Measurements from ENCODE around the gene CBX7. TPM values are rescaled to one million over a fixed set of nuclear protein-coding genes. Genes with fewer than 3 reads are reported as not detected.

Gene CBX7
- total and polyA plus RNA-seq, 2 of the 4 experiments (the other 2 are of a cell fraction): 0.90 to 3.6 TPM

DNA sequence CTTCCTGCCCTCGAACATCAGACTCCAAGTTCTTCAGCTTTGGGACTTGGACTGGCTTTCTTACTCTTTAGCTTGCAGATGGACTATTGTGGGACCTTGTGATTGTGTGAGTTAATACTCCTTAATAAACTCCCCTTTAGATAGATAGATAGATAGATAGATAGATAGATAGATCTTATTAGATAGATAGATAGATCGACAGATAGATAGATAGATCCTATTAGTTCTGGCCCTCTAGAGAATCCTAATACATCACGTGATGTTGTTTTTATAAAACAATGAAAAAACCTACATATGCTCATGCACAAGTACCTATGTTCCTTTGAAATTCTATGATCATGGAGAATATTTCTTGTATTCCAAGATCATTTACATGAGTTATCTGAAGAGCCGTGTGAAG, 31.5 kb downstream of the CBX7 start:
- dilution Hi-C loops (cut with HindIII; ENCODE audit: low sequenced_read_pairs, unreplicated experiment): no loop called here
- BruUV-seq (replicated peaks): no TSS peak
- POLR2A ChIA-PET (ENCODE audit: unreplicated experiment): no interaction called here

More for the DNA sequence above, 31.5 kb downstream of the CBX7 start:
- DNase-seq: no peak
- no peak overlapping the region for H2BK15ac ChIP-seq (ENCODE audit: low read depth, low read length)
- H3K14ac ChIP-seq (replicated peaks; ENCODE audit: low read depth, low read length): no peak overlapping the region
- no peak overlapping the region for H4K8ac ChIP-seq (ENCODE audit: low read depth in 2 of 2, low read length in 2 of 2)
- H3K4me2 ChIP-seq (ENCODE audit: low read depth, low read length): no peak overlapping the region
- H2AK5ac ChIP-seq (ENCODE audit: low read depth, low read length): no peak overlapping the region
- H2BK120ac ChIP-seq (ENCODE audit: low read depth, low read length): no peak overlapping the region
- no peaks in the 10 kb centered on the region for H4K20me1 ChIP-seq (ENCODE audit: insufficient read depth, low read length)
- H3K27me3 ChIP-seq (ENCODE audit: control insufficient read depth, insufficient read depth, low read length): peaks cover 19% of the 10 kb centered on the region
- no peaks in the 10 kb centered on the region for H3K9me3 ChIP-seq (ENCODE audit: control insufficient read depth, insufficient read depth, low read length)
- H2AFZ ChIP-seq (replicated peaks; ENCODE audit: low read length, poor library complexity): no peak overlapping the region
- H4K91ac ChIP-seq (ENCODE audit: insufficient read depth, low read depth, low read length): no peak overlapping the region
- no peak overlapping the region for H2BK5ac ChIP-seq (ENCODE audit: low read depth, low read length, poor library complexity, severe bottlenecking)
- no peaks in the 10 kb centered on the region for H3K79me1 ChIP-seq (ENCODE audit: low read depth in 1 of 2, low read length in 2 of 2)
- no peak overlapping the region for H3K56ac ChIP-seq (ENCODE audit: extremely low read depth, insufficient read depth, low read length)
- H2BK20ac ChIP-seq (ENCODE audit: low read depth, low read length): no peak overlapping the region
- no peak overlapping the region for H3K27ac ChIP-seq (ENCODE audit: insufficient read depth, low read length)
- no peak overlapping the region for H3K18ac ChIP-seq (ENCODE audit: low read depth, low read length)
- WGBS, 2 experiments (ENCODE audit: extremely low coverage in 2 of 2, insufficient read length in 1 of 2): no CpG with 5 or more reads among the region's 4 CpGs
- no peak overlapping the region for H3K23ac ChIP-seq (ENCODE audit: low read depth, low read length)
- no peak overlapping the region for H2AK9ac ChIP-seq (replicated peaks; ENCODE audit: low read depth, low read length, poor library complexity)
- no peak overlapping the region for H3K9ac ChIP-seq (ENCODE audit: low read depth, low read length)
- TF ChIP-seq POLR2A (IDR thresholded peaks at IDR 0.05; ENCODE audit: low read depth, low read length): no peak
- TF ChIP-seq CEBPB (IDR thresholded peaks at IDR 0.05; ENCODE audit: low read depth, low read length): no peak
- no peak for TF ChIP-seq MXI1 (IDR thresholded peaks at IDR 0.05; ENCODE audit: borderline replicate concordance, low read depth, low read length)
- TF ChIP-seq BHLHE40 (IDR thresholded peaks at IDR 0.05; ENCODE audit: low read depth, low read length): no peak
- TF ChIP-seq, protein P1, sequence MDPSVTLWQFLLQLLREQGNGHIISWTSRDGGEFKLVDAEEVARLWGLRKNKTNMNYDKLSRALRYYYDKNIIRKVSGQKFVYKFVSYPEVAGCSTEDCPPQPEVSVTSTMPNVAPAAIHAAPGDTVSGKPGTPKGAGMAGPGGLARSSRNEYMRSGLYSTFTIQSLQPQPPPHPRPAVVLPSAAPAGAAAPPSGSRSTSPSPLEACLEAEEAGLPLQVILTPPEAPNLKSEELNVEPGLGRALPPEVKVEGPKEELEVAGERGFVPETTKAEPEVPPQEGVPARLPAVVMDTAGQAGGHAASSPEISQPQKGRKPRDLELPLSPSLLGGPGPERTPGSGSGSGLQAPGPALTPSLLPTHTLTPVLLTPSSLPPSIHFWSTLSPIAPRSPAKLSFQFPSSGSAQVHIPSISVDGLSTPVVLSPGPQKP (IDR thresholded peaks at IDR 0.05; ENCODE audit: borderline replicate concordance, low read depth, low read length): no peak
- TF ChIP-seq MAFK (IDR thresholded peaks at IDR 0.05; ENCODE audit: low read depth, low read length): no peak
- TF ChIP-seq, protein P2, sequence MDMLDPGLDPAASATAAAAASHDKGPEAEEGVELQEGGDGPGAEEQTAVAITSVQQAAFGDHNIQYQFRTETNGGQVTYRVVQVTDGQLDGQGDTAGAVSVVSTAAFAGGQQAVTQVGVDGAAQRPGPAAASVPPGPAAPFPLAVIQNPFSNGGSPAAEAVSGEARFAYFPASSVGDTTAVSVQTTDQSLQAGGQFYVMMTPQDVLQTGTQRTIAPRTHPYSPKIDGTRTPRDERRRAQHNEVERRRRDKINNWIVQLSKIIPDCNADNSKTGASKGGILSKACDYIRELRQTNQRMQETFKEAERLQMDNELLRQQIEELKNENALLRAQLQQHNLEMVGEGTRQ (IDR thresholded peaks at IDR 0.05; ENCODE audit: low read depth, low read length): no peak
- TF ChIP-seq, protein P3, sequence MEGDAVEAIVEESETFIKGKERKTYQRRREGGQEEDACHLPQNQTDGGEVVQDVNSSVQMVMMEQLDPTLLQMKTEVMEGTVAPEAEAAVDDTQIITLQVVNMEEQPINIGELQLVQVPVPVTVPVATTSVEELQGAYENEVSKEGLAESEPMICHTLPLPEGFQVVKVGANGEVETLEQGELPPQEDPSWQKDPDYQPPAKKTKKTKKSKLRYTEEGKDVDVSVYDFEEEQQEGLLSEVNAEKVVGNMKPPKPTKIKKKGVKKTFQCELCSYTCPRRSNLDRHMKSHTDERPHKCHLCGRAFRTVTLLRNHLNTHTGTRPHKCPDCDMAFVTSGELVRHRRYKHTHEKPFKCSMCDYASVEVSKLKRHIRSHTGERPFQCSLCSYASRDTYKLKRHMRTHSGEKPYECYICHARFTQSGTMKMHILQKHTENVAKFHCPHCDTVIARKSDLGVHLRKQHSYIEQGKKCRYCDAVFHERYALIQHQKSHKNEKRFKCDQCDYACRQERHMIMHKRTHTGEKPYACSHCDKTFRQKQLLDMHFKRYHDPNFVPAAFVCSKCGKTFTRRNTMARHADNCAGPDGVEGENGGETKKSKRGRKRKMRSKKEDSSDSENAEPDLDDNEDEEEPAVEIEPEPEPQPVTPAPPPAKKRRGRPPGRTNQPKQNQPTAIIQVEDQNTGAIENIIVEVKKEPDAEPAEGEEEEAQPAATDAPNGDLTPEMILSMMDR (conservative IDR thresholded peaks at IDR 0.05; ENCODE audit: low read depth, low read length): no peak
- TF ChIP-seq RAD21 (IDR thresholded peaks at IDR 0.05; ENCODE audit: low read length): no peak
- TF ChIP-seq SMC3 (IDR thresholded peaks at IDR 0.05; ENCODE audit: low read depth, low read length): no peak
- no peak for TF ChIP-seq NFE2L2 (IDR thresholded peaks at IDR 0.05; ENCODE audit: low read depth, low read length)
- no peak for TF ChIP-seq RFX5 (IDR thresholded peaks at IDR 0.05; ENCODE audit: low read depth, low read length)
- no peak for TF ChIP-seq FOS (IDR thresholded peaks at IDR 0.05; ENCODE audit: low read depth, low read length)
- no peak for TF ChIP-seq RCOR1 (IDR thresholded peaks at IDR 0.05; ENCODE audit: insufficient replicate concordance, low read length)
- no peak for TF ChIP-seq MAZ (IDR thresholded peaks at IDR 0.05; ENCODE audit: borderline replicate concordance, low read depth, low read length)
- no peak for TF ChIP-seq CHD1 (IDR thresholded peaks at IDR 0.05; ENCODE audit: low read depth, low read length)
- no peak overlapping the region for H4K5ac ChIP-seq (ENCODE audit: low read depth, low read length)
- H3K4me3 ChIP-seq (ENCODE audit: insufficient read depth, low read depth, low read length): no peak overlapping the region
- no peaks in the 10 kb centered on the region for H3K36me3 ChIP-seq (ENCODE audit: control insufficient read depth, insufficient read depth, low read length)
- intact Hi-C loops (cut with micrococcal nuclease): no loop called here
- in situ Hi-C loops (cut with MboI; ENCODE audit: low sequenced_read_pairs): loop anchor here (5.0 to 25.0 kb wide), 2 partner anchors 109 to 259 kb away; partner anchors contain the start of genes APOBEC3C and CBX6
- no peaks in the 10 kb centered on the region for H3K9me1 ChIP-seq (ENCODE audit: insufficient read depth, low read length)
- CTCF ChIA-PET: interaction anchor here (1.5 kb wide), 1 partner anchor 352 kb away, joined by 4 read pairs; no protein-coding TSS in a partner anchor
- no peak for ATAC-seq (ENCODE audit: low read depth)
- no peak overlapping the region for H3K4ac ChIP-seq (ENCODE audit: low read depth, low read length)
- no peaks in the 10 kb centered on the region for H3K4me1 ChIP-seq (ENCODE audit: control insufficient read depth, insufficient read depth, low read length)

Data from IMR-90 (cell line).